ENCODE data around the gene PLS1.

DNA sequence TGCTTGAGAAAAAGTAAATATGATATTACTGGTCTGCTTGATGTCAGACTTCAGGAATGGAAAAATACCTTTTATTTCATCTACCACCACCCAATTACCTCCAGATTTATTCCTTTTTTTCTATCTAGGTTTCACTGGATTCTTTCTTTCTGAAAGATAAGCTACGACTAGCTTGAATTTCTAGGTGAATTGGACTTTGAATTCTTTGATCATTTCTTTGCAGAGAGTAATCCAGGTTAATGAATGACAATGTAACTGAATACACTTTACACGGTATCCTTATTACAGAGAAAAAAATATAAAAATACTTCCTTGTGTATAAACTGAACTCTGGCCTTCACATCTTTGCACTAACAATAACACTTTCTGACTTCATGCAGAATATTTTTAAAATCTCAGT is 68.1 kb downstream of the PLS1 start:
- TF ChIP-seq, protein P1, sequence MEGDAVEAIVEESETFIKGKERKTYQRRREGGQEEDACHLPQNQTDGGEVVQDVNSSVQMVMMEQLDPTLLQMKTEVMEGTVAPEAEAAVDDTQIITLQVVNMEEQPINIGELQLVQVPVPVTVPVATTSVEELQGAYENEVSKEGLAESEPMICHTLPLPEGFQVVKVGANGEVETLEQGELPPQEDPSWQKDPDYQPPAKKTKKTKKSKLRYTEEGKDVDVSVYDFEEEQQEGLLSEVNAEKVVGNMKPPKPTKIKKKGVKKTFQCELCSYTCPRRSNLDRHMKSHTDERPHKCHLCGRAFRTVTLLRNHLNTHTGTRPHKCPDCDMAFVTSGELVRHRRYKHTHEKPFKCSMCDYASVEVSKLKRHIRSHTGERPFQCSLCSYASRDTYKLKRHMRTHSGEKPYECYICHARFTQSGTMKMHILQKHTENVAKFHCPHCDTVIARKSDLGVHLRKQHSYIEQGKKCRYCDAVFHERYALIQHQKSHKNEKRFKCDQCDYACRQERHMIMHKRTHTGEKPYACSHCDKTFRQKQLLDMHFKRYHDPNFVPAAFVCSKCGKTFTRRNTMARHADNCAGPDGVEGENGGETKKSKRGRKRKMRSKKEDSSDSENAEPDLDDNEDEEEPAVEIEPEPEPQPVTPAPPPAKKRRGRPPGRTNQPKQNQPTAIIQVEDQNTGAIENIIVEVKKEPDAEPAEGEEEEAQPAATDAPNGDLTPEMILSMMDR (IDR thresholded peaks at IDR 0.05; ENCODE audit: insufficient read depth, low read length): no peak
- TF ChIP-seq POLR2AphosphoS5 (IDR thresholded peaks at IDR 0.05; ENCODE audit: low read depth) (no peak), GABPA (IDR thresholded peaks at IDR 0.05; ENCODE audit: low read depth) (no peak)
- TF ChIP-seq, protein P2, sequence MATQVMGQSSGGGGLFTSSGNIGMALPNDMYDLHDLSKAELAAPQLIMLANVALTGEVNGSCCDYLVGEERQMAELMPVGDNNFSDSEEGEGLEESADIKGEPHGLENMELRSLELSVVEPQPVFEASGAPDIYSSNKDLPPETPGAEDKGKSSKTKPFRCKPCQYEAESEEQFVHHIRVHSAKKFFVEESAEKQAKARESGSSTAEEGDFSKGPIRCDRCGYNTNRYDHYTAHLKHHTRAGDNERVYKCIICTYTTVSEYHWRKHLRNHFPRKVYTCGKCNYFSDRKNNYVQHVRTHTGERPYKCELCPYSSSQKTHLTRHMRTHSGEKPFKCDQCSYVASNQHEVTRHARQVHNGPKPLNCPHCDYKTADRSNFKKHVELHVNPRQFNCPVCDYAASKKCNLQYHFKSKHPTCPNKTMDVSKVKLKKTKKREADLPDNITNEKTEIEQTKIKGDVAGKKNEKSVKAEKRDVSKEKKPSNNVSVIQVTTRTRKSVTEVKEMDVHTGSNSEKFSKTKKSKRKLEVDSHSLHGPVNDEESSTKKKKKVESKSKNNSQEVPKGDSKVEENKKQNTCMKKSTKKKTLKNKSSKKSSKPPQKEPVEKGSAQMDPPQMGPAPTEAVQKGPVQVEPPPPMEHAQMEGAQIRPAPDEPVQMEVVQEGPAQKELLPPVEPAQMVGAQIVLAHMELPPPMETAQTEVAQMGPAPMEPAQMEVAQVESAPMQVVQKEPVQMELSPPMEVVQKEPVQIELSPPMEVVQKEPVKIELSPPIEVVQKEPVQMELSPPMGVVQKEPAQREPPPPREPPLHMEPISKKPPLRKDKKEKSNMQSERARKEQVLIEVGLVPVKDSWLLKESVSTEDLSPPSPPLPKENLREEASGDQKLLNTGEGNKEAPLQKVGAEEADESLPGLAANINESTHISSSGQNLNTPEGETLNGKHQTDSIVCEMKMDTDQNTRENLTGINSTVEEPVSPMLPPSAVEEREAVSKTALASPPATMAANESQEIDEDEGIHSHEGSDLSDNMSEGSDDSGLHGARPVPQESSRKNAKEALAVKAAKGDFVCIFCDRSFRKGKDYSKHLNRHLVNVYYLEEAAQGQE (IDR thresholded peaks at IDR 0.05; ENCODE audit: insufficient replicate concordance, low read depth): no peak

All from HL-60 (cell line).